Right lobe of liver (tissue), 4 donors: ENCODE results near the gene ALB.

ENCODE experiments used
- POLR2A ChIP-seq: fragments of 450-650 bp; IDR thresholded peaks from one replicate; pipeline ENCODE4 v1.6.1; 2017; ENCODE audit warnings: antibody characterized with exemption, mild to moderate bottlenecking
- TF ChIP-seq, protein P1 (sequence below), 4 donors: fragments of 200-600 bp in 3 of 4; fragments of 450-650 bp in 1 of 4; IDR thresholded peaks; one replicate each; pipeline versions ENCODE4 v1.5.1 to v1.8.0; 2016 to 2022; ENCODE audit warnings: antibody characterized with exemption in 4 of 4, mild to moderate bottlenecking in 2 of 4
- donor health status: DM: no; HTN: no; CAD: no.
- donor health status: DM: no; HTN: no; CAD: no.
- donor health status: DM: no; HTN: yes; CAD: no.

DNA sequence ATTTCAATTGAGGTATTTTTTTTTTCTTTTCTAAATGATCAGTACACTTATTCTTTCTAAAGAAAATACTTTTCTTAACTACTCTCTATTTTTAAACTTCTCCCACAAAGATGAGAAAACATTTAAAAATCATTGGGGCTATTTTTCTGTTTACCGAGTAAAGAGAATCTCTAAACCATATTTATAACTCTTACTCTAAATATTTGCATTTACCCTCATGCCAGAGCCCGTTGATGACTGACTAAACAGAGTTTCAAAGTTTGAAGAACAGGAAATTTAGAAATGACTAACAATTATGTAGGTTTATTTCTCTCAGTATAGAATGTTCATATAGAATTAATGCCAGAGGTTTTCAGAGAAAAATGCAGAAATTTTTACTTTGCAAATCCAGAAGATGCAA, 2.7 kb upstream of the ALB start:
- TF ChIP-seq, protein P1, sequence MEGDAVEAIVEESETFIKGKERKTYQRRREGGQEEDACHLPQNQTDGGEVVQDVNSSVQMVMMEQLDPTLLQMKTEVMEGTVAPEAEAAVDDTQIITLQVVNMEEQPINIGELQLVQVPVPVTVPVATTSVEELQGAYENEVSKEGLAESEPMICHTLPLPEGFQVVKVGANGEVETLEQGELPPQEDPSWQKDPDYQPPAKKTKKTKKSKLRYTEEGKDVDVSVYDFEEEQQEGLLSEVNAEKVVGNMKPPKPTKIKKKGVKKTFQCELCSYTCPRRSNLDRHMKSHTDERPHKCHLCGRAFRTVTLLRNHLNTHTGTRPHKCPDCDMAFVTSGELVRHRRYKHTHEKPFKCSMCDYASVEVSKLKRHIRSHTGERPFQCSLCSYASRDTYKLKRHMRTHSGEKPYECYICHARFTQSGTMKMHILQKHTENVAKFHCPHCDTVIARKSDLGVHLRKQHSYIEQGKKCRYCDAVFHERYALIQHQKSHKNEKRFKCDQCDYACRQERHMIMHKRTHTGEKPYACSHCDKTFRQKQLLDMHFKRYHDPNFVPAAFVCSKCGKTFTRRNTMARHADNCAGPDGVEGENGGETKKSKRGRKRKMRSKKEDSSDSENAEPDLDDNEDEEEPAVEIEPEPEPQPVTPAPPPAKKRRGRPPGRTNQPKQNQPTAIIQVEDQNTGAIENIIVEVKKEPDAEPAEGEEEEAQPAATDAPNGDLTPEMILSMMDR (IDR thresholded peaks at IDR 0.05), result no peak
- TF ChIP-seq POLR2A, result no peak
